Endothelial cell (in vitro differentiated cells): ENCODE measurements around the gene AP2A2. TPM values are rescaled to one million over a fixed set of nuclear protein-coding genes. Genes with fewer than 3 reads are reported as not detected.
A peak's percentile ranks its signal among the peaks of the same experiment; 100 is the strongest.

ENCODE experiments used
- DNase-seq: peaks from one replicate; pipeline ENCODE4 v3.0.0; 2021; ENCODE audit warnings: low spot score
- H3K27ac Mint-ChIP-seq: one replicate; pipeline ENCODE4 v1.8.0; 2021; ENCODE audit warnings: mixed read lengths, inconsistent platforms; ENCODE audit not compliant: unreplicated experiment
- H3K27me3 Mint-ChIP-seq: one replicate; pipeline ENCODE4 v1.8.0; 2021; ENCODE audit warnings: mild to moderate bottlenecking, moderate library complexity, mixed read lengths, inconsistent platforms; ENCODE audit not compliant: unreplicated experiment
- H3K36me3 Mint-ChIP-seq: one replicate; pipeline ENCODE4 v1.8.0; 2021; ENCODE audit warnings: mild to moderate bottlenecking, low read depth, mixed read lengths, inconsistent platforms; ENCODE audit not compliant: unreplicated experiment
- H3K4me1 Mint-ChIP-seq: one replicate; pipeline ENCODE4 v1.8.0; 2021; ENCODE audit warnings: mild to moderate bottlenecking, mixed read lengths, inconsistent platforms; ENCODE audit not compliant: unreplicated experiment
- H3K4me3 Mint-ChIP-seq: one replicate; pipeline ENCODE4 v1.8.0; 2021; ENCODE audit warnings: mild to moderate bottlenecking, mixed read lengths, inconsistent platforms; ENCODE audit not compliant: unreplicated experiment
- H3K9me3 Mint-ChIP-seq: one replicate; pipeline ENCODE4 v1.8.0; 2021; ENCODE audit warnings: mixed read lengths, inconsistent platforms; ENCODE audit not compliant: unreplicated experiment
- CTCF ChIP-seq: fragments of 200-600 bp; sonication (generic); IDR thresholded peaks from one replicate; pipeline ENCODE4 v1.5.0; 2021; ENCODE audit warnings: antibody characterized with exemption; ENCODE audit not compliant: unreplicated experiment
- total RNA-seq: library from RNA; stranded (reverse); fragmentation: NEBNext Ultra II Directional; extraction: Animal tissue kit (Norgen Biotek cat#: 25700); gene quantifications from one replicate; pipeline ENCODE4 v1.2.1, GENCODE V29; 2021; ENCODE audit not compliant: unreplicated experiment

Gene AP2A2
- total RNA-seq, 1 donor from 2014 or later, result 287 TPM

DNA sequence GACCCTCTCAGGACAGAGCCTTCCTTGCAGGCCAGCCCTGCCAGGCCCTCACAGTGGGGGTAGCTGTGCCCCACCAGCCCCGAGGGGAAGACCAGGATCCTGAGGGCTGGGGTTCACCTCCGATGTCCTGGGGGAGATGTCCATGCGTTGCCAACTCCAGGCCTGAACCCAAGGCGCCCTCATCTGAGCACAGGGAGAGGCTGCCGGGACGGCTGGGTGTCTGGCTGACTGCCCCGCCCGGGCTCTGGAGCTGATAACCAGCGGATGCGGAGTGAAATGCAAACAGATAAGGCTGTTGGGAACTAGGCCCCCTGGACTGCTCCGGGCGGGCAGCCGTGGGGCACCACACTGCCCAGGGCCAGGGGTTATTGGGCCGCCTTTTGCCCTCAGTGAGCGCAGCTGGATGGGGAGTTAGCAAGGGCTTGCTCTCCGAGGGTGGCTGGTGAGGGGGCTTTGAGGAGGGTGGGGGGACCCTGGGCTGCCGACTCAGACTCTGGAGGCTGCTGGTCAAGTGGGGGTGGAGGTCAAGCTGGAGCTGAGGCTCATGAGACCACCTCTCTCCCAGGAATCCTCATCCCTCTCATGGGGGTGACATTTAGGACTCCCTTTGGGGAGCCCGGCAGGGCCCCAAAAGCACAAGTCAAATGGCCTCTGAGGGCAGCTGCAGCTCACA, 116.4 kb downstream of the AP2A2 start:
- Mint-ChIP-seq H3K27ac (no peak overlapping the region), H3K36me3 (peaks cover 9% of the 10 kb centered on the region), H3K9me3 (no peaks in the 10 kb centered on the region), H3K4me1 (peaks cover 8% of the 10 kb centered on the region), H3K4me3 (no peak overlapping the region), H3K27me3 (peaks cover 24% of the 10 kb centered on the region)
- TF ChIP-seq CTCF, result no peak
- DNase-seq, result no peak

DNA sequence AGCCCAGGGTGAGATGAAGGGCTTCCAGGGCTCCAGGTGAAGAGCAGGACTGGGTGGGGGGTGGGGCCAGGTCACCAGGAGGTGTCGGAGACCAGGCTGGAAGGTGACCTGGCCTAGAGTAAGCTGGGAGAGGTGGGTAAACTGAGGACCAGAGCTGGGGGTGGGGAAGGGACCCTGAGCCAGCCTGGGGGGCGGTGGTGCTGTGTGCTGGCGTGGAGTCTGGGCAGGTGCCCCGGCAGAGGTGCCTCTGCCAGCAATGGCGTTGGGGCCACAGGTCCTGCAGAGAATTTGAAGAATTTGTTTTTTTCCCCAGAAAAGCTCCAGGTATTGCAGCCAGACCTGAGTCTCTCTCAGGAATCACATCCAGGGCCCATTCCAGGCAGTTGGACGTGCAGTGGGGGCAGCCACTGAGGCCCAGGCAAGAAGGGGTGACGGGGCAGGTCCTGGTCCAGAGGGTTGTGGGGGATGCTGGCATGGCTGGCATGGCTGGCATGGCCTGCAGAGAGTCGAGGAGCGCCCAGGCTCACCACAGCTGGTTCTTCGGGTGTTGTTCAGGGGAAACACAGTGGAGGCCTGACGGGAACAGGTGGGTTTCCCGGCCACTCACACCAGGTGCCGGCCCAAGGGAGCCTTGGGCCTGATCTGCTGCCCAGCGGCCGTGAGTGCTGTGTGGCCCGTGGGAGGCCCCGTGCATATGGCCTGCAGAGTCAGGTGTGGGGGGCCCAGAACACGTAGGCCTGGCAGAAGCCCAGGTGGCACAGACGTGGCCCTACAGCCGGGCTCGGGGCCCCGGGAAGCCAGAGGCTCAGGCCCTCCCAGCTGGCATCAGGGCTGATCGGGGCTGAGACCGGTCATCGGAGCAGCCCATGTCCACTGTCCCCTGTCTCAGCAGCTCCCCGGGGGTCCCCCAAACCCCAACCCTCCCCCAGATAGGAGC, 117.2 kb downstream of the AP2A2 start:
- no peaks in the 10 kb centered on the region for H3K9me3 Mint-ChIP-seq
- H3K27ac Mint-ChIP-seq, result no peak overlapping the region
- TF ChIP-seq CTCF, result no peak
- H3K4me1 Mint-ChIP-seq, result peaks cover 17% of the 10 kb centered on the region
- no peak for DNase-seq
- no peak overlapping the region for H3K4me3 Mint-ChIP-seq
- H3K27me3 Mint-ChIP-seq, result peaks cover 23% of the 10 kb centered on the region
- peaks cover 9% of the 10 kb centered on the region for H3K36me3 Mint-ChIP-seq

DNA sequence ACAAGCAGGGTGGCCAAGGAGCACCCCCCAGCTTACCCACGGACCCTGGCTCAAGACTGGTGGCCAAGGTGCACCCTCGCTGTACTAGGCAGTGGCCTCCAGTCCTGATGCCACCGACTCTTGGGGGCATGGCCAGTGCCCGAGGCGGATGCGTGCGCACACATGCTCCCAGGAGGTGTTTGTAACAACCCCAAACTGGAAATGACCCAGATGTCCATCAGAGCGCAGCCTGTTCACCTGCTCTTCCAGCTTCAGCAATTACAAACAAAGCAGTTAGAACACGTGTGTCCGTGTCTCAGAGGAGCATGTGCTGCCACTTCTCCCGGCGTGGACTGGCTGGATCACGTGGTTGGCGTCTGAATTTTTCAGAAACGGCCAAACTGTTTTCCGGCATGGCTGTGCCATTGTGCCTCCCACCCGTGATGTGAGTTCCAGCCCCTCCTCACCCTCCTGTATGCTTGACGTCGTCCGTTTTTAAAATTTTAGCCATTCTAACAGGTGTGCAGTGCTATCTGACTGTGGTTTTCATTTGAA, 118.0 kb downstream of the AP2A2 start:
- Mint-ChIP-seq H3K27me3 (peaks cover 20% of the 10 kb centered on the region), H3K27ac (no peak overlapping the region), H3K4me3 (peak overlapping the region; percentile 48), H3K36me3 (peaks cover 9% of the 10 kb centered on the region), H3K4me1 (peaks cover 20% of the 10 kb centered on the region), H3K9me3 (no peaks in the 10 kb centered on the region)
- no peak for TF ChIP-seq CTCF
- DNase-seq, result no peak

DNA sequence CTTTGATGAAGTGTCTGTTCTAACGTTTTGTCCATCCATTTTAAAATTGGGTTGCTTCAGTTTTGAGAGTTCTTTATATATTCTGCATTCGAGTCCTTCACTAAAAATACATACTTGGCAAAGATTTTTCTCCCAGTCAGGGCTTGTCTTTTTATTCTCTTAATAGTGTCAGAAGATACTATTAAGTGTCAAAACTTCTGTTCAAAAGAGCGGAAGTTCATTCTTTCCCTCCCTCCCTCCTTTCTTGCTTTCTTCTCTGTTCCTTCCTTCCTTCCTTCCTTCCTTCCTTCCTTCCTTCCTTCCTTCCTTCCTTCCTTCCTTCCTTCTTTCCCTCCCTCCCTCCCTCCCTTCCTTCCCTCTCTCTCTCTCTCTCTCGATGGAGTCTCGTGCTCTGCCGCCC, 118.5 kb downstream of the AP2A2 start:
- Mint-ChIP-seq H3K36me3 (peaks cover 9% of the 10 kb centered on the region), H3K4me1 (peaks cover 17% of the 10 kb centered on the region), H3K27me3 (peaks cover 15% of the 10 kb centered on the region), H3K27ac (no peak overlapping the region), H3K9me3 (no peaks in the 10 kb centered on the region), H3K4me3 (peak overlapping the region; percentile 48)
- no peak for TF ChIP-seq CTCF
- no peak for DNase-seq
